HL-60 (cell line): ENCODE measurements around the gene ADAMTS17.

Experiments
- POLR2AphosphoS5 ChIP-seq: IDR thresholded peaks from 2 replicates; pipeline ENCODE4 v1.6.1; 2012; ENCODE audit warnings: low read depth
- SPI1 ChIP-seq: IDR thresholded peaks from 2 replicates; pipeline ENCODE4 v1.6.1; 2012; ENCODE audit warnings: low read depth, mild to moderate bottlenecking, borderline replicate concordance
- TF ChIP-seq, protein P1 (sequence below): IDR thresholded peaks from one replicate; pipeline ENCODE4 v1.5.1; 2011; ENCODE audit warnings: low read length, control low read depth, inconsistent platforms; ENCODE audit not compliant: insufficient read depth
- TF ChIP-seq, protein P2 (sequence below): IDR thresholded peaks from 2 replicates; pipeline ENCODE4 v1.6.1; 2012; ENCODE audit warnings: low read depth; ENCODE audit not compliant: insufficient replicate concordance

DNA sequence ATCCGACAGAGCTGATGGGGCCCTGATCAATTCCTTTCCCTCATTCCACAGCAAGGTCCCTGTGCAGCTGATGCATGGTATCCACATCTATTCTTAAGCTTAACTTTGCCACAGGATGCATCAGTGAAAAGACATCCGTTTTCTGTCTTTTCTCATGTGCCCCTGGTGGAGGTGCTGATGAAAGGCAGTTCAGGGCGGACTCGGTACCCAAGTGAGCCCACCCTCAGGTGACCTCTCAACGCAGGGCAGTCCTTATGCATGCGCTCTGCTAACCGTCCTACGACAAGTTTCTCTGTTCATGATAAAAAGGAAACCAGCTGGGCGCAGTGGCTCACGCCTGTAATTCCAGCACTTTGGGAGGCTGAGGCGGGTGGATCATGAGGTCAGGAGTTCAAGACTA lies 251.4 kb downstream of the ADAMTS17 start:
- TF ChIP-seq, protein P1, sequence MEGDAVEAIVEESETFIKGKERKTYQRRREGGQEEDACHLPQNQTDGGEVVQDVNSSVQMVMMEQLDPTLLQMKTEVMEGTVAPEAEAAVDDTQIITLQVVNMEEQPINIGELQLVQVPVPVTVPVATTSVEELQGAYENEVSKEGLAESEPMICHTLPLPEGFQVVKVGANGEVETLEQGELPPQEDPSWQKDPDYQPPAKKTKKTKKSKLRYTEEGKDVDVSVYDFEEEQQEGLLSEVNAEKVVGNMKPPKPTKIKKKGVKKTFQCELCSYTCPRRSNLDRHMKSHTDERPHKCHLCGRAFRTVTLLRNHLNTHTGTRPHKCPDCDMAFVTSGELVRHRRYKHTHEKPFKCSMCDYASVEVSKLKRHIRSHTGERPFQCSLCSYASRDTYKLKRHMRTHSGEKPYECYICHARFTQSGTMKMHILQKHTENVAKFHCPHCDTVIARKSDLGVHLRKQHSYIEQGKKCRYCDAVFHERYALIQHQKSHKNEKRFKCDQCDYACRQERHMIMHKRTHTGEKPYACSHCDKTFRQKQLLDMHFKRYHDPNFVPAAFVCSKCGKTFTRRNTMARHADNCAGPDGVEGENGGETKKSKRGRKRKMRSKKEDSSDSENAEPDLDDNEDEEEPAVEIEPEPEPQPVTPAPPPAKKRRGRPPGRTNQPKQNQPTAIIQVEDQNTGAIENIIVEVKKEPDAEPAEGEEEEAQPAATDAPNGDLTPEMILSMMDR, result no peak
- TF ChIP-seq, protein P2, sequence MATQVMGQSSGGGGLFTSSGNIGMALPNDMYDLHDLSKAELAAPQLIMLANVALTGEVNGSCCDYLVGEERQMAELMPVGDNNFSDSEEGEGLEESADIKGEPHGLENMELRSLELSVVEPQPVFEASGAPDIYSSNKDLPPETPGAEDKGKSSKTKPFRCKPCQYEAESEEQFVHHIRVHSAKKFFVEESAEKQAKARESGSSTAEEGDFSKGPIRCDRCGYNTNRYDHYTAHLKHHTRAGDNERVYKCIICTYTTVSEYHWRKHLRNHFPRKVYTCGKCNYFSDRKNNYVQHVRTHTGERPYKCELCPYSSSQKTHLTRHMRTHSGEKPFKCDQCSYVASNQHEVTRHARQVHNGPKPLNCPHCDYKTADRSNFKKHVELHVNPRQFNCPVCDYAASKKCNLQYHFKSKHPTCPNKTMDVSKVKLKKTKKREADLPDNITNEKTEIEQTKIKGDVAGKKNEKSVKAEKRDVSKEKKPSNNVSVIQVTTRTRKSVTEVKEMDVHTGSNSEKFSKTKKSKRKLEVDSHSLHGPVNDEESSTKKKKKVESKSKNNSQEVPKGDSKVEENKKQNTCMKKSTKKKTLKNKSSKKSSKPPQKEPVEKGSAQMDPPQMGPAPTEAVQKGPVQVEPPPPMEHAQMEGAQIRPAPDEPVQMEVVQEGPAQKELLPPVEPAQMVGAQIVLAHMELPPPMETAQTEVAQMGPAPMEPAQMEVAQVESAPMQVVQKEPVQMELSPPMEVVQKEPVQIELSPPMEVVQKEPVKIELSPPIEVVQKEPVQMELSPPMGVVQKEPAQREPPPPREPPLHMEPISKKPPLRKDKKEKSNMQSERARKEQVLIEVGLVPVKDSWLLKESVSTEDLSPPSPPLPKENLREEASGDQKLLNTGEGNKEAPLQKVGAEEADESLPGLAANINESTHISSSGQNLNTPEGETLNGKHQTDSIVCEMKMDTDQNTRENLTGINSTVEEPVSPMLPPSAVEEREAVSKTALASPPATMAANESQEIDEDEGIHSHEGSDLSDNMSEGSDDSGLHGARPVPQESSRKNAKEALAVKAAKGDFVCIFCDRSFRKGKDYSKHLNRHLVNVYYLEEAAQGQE, result no peak
- TF ChIP-seq SPI1, result no peak
- TF ChIP-seq POLR2AphosphoS5, result no peak
